ENCODE measurements around the gene SNPH. TPM values are rescaled to one million over a fixed set of nuclear protein-coding genes. Genes with fewer than 3 reads are reported as not detected.

The SNPH gene
- total and polyA plus RNA-seq, 7 experiments from 2014 or later = 6.0 to 43.4 (median 16.7) TPM

GRCh38 chr20:1305712-1306111 is 39.6 kb downstream of the SNPH start:
- H3K27ac Mint-ChIP-seq = peak overlapping the region in 1 of 9 donors; percentile 8
- ChIA-PET CTCF (interaction anchor here (0.6 kb wide), 1 partner anchor 94 kb away, joined by 3 read pairs; no protein-coding TSS in a partner anchor), POLR2A (no interaction called here)
- Histone ChIP-seq H3K4me3 (ENCODE audit: low read length) (no peak overlapping the region), H3K36me3 (ENCODE audit: control insufficient read depth in 2 of 3, insufficient read depth in 3 of 3, low read length in 3 of 3) (peaks cover 0 to 53% (median 0%) of the 10 kb centered on the region in 3 experiments), H3K9me3 (ENCODE audit: control insufficient read depth in 2 of 3, low read length in 3 of 3) (no peaks in the 10 kb centered on the region), H3K27me3 (ENCODE audit: control insufficient read depth in 2 of 2, insufficient read depth in 2 of 2, low read length in 2 of 2) (no peaks in the 10 kb centered on the region), H3K4me1 (ENCODE audit: control insufficient read depth in 2 of 2, insufficient read depth in 2 of 2, low read length in 2 of 2) (peaks cover 6% of the 10 kb centered on the region in 2 donors), H3K27ac (ENCODE audit: low read depth, low read length) (no peak overlapping the region)
- peaks cover 7 to 14% (median 8%) of the 10 kb centered on the region in 7 donors for H3K4me1 Mint-ChIP-seq
- DNase-seq (no peak), ATAC-seq (no peak)
- H3K27me3 Mint-ChIP-seq = no peaks in the 10 kb centered on the region
- H3K9me3 Mint-ChIP-seq = no peaks in the 10 kb centered on the region
- no peak overlapping the region for H3K4me3 Mint-ChIP-seq
- H3K36me3 Mint-ChIP-seq = peaks cover 7 to 29% (median 10%) of the 10 kb centered on the region in 5 donors
- intact Hi-C loops (cut with micrococcal nuclease) = no loop called here

GRCh38 chr20:1306316-1307135 is 40.4 kb downstream of the SNPH start:
- peaks cover 0 to 53% (median 0%) of the 10 kb centered on the region in 3 experiments for H3K36me3 ChIP-seq (ENCODE audit: control insufficient read depth in 2 of 3, insufficient read depth in 3 of 3, low read length in 3 of 3)
- Mint-ChIP-seq H3K27ac (peak overlapping the region in 3 of 9 donors; percentile 16 to 88 (median 38)), H3K9me3 (no peaks in the 10 kb centered on the region), H3K27me3 (no peaks in the 10 kb centered on the region), H3K4me1 (peaks cover 0 to 7% (median under 1%) of the 10 kb centered on the region in 7 donors), H3K4me3 (no peak overlapping the region), H3K36me3 (peaks cover 3 to 23% (median 7%) of the 10 kb centered on the region in 5 donors)
- ChIA-PET CTCF (no interaction called here), POLR2A (interaction anchor here (0.6 kb wide), 1 partner anchor 76 kb away, joined by 4 read pairs; no protein-coding TSS in a partner anchor)
- H3K27me3 ChIP-seq (ENCODE audit: control insufficient read depth in 2 of 2, insufficient read depth in 2 of 2, low read length in 2 of 2) = no peaks in the 10 kb centered on the region
- no peak overlapping the region for H3K4me3 ChIP-seq (ENCODE audit: low read length)
- intact Hi-C loops (cut with micrococcal nuclease) = no loop called here
- H3K9me3 ChIP-seq (ENCODE audit: control insufficient read depth in 2 of 3, low read length in 3 of 3) = no peaks in the 10 kb centered on the region
- DNase-seq = no peak
- ATAC-seq = no peak
- no peaks in the 10 kb centered on the region for H3K4me1 ChIP-seq (ENCODE audit: control insufficient read depth in 2 of 2, insufficient read depth in 2 of 2, low read length in 2 of 2)
- no peak overlapping the region for H3K27ac ChIP-seq (ENCODE audit: low read depth, low read length)

GRCh38 chr20:1307171-1307570 is 41.1 kb downstream of the SNPH start:
- Histone ChIP-seq H3K27me3 (ENCODE audit: control insufficient read depth in 2 of 2, insufficient read depth in 2 of 2, low read length in 2 of 2) (no peaks in the 10 kb centered on the region), H3K9me3 (ENCODE audit: control insufficient read depth in 2 of 3, low read length in 3 of 3) (no peaks in the 10 kb centered on the region), H3K36me3 (ENCODE audit: control insufficient read depth in 2 of 3, insufficient read depth in 3 of 3, low read length in 3 of 3) (peaks cover 0 to 53% (median 0%) of the 10 kb centered on the region in 3 experiments), H3K4me1 (ENCODE audit: control insufficient read depth in 2 of 2, insufficient read depth in 2 of 2, low read length in 2 of 2) (no peaks in the 10 kb centered on the region), H3K27ac (ENCODE audit: low read depth, low read length) (no peak overlapping the region), H3K4me3 (ENCODE audit: low read length) (no peak overlapping the region)
- POLR2A ChIA-PET = interaction anchor here (0.6 kb wide), 1 partner anchor 76 kb away, joined by 4 read pairs; no protein-coding TSS in a partner anchor
- CTCF ChIA-PET = no interaction called here
- Mint-ChIP-seq H3K9me3 (no peaks in the 10 kb centered on the region), H3K4me3 (no peak overlapping the region), H3K27ac (peak overlapping the region in 2 of 9 donors; percentile 43 to 88), H3K4me1 (peaks cover 0 to 7% (median 0%) of the 10 kb centered on the region in 7 donors), H3K27me3 (no peaks in the 10 kb centered on the region), H3K36me3 (peaks cover 3 to 23% (median 7%) of the 10 kb centered on the region in 5 donors)
- ATAC-seq (no peak), DNase-seq (no peak)
- intact Hi-C loops (cut with micrococcal nuclease) = no loop called here

GRCh38 chr20:1307571-1307971 is 41.5 kb downstream of the SNPH start:
- Histone ChIP-seq H3K9me3 (ENCODE audit: control insufficient read depth in 2 of 3, low read length in 3 of 3) (no peaks in the 10 kb centered on the region), H3K27me3 (ENCODE audit: control insufficient read depth in 2 of 2, insufficient read depth in 2 of 2, low read length in 2 of 2) (no peaks in the 10 kb centered on the region), H3K36me3 (ENCODE audit: control insufficient read depth in 2 of 3, insufficient read depth in 3 of 3, low read length in 3 of 3) (peaks cover 0 to 52% (median 0%) of the 10 kb centered on the region in 3 experiments), H3K4me3 (ENCODE audit: low read length) (no peak overlapping the region), H3K4me1 (ENCODE audit: control insufficient read depth in 2 of 2, insufficient read depth in 2 of 2, low read length in 2 of 2) (no peaks in the 10 kb centered on the region), H3K27ac (ENCODE audit: low read depth, low read length) (no peak overlapping the region)
- ChIA-PET POLR2A (no interaction called here), CTCF (no interaction called here)
- intact Hi-C loops (cut with micrococcal nuclease) = no loop called here
- no peak for DNase-seq
- peak overlapping the region in 1 of 9 donors; percentile 62 for H3K27ac Mint-ChIP-seq
- H3K9me3 Mint-ChIP-seq = no peaks in the 10 kb centered on the region
- no peaks in the 10 kb centered on the region for H3K27me3 Mint-ChIP-seq
- no peak for ATAC-seq
- peaks cover 3 to 21% (median 6%) of the 10 kb centered on the region in 5 donors for H3K36me3 Mint-ChIP-seq
- H3K4me3 Mint-ChIP-seq = no peak overlapping the region
- peaks cover 0 to 6% (median 0%) of the 10 kb centered on the region in 7 donors for H3K4me1 Mint-ChIP-seq

- CTCF ChIA-PET = no interaction called here
- ATAC-seq (no peak), DNase-seq (no peak)
- Histone ChIP-seq H3K27ac (ENCODE audit: low read depth, low read length) (no peak overlapping the region), H3K36me3 (ENCODE audit: control insufficient read depth in 2 of 3, insufficient read depth in 3 of 3, low read length in 3 of 3) (peaks cover 0 to 46% (median 0%) of the 10 kb centered on the region in 3 experiments), H3K9me3 (ENCODE audit: control insufficient read depth in 2 of 3, low read length in 3 of 3) (no peaks in the 10 kb centered on the region), H3K4me1 (ENCODE audit: control insufficient read depth in 2 of 2, insufficient read depth in 2 of 2, low read length in 2 of 2) (peaks cover 0 to 1% of the 10 kb centered on the region in 2 donors), H3K27me3 (ENCODE audit: control insufficient read depth in 2 of 2, insufficient read depth in 2 of 2, low read length in 2 of 2) (no peaks in the 10 kb centered on the region), H3K4me3 (ENCODE audit: low read length) (no peak overlapping the region)
- no peak overlapping the region for H3K4me3 Mint-ChIP-seq
- H3K4me1 Mint-ChIP-seq = peaks cover 0 to 4% (median 0%) of the 10 kb centered on the region in 7 donors
- POLR2A ChIA-PET = no interaction called here
- intact Hi-C loops (cut with micrococcal nuclease) = no loop called here
- no peaks in the 10 kb centered on the region for H3K27me3 Mint-ChIP-seq
- peaks cover under 1 to 15% (median 3%) of the 10 kb centered on the region in 5 donors for H3K36me3 Mint-ChIP-seq
- H3K27ac Mint-ChIP-seq = peak overlapping the region in 4 of 9 donors; percentile 17 to 62 (median 46)
- no peaks in the 10 kb centered on the region for H3K9me3 Mint-ChIP-seq
Observed at GRCh38 chr20:1308067-1308701, 42.1 kb downstream of the SNPH start.

GRCh38 chr20:1308702-1309095 is 42.6 kb downstream of the SNPH start:
- Histone ChIP-seq H3K27me3 (ENCODE audit: control insufficient read depth in 2 of 2, insufficient read depth in 2 of 2, low read length in 2 of 2) (no peaks in the 10 kb centered on the region), H3K9me3 (ENCODE audit: control insufficient read depth in 2 of 3, low read length in 3 of 3) (no peaks in the 10 kb centered on the region), H3K4me3 (ENCODE audit: low read length) (no peak overlapping the region), H3K4me1 (ENCODE audit: control insufficient read depth in 2 of 2, insufficient read depth in 2 of 2, low read length in 2 of 2) (peaks cover 4 to 6% of the 10 kb centered on the region in 2 donors), H3K36me3 (ENCODE audit: control insufficient read depth in 2 of 3, insufficient read depth in 3 of 3, low read length in 3 of 3) (peaks cover 0 to 41% (median 0%) of the 10 kb centered on the region in 3 experiments), H3K27ac (ENCODE audit: low read depth, low read length) (no peak overlapping the region)
- Mint-ChIP-seq H3K4me3 (no peak overlapping the region), H3K4me1 (peaks cover 0 to 7% (median 1%) of the 10 kb centered on the region in 7 donors), H3K27ac (peak overlapping the region in 4 of 9 donors; percentile 21 to 51 (median 45)), H3K9me3 (no peaks in the 10 kb centered on the region), H3K27me3 (no peaks in the 10 kb centered on the region), H3K36me3 (peaks cover 0 to 13% (median 3%) of the 10 kb centered on the region in 5 donors)
- CTCF ChIA-PET = no interaction called here
- POLR2A ChIA-PET = no interaction called here
- no peak for DNase-seq
- no peak for ATAC-seq
- intact Hi-C loops (cut with micrococcal nuclease) = no loop called here
